Bronchial epithelial cell (primary cell): ENCODE results near the gene SALL4. TPM values are rescaled to one million over a fixed set of nuclear protein-coding genes. Genes with fewer than 3 reads are reported as not detected.
A peak's percentile ranks its signal among the peaks of the same experiment; 100 is the strongest.

Experiments
- DNase-seq: peaks from one replicate; pipeline ENCODE4 v3.0.0-alpha.2; 2010; ENCODE audit warnings: low read depth
- FAIRE-seq: peaks from 2 replicates; lab custom pipeline; 2011; peaks lifted over from hg19 to GRCh38; lab: Jason Lieb, UNC
- H3K27me3 ChIP-seq: 2 replicates; pipeline ENCODE4 v1.5.1; 2011; ENCODE audit warnings: low read length; ENCODE audit not compliant: control insufficient read depth, insufficient read depth
- H3K36me3 ChIP-seq: 2 replicates; pipeline ENCODE4 v1.5.1; 2011; ENCODE audit warnings: low read length; ENCODE audit not compliant: control insufficient read depth, insufficient read depth
- H3K4me3 ChIP-seq: 2 replicates; pipeline ENCODE4 v1.5.1; 2011; ENCODE audit warnings: mild to moderate bottlenecking, low read depth, low read length, control low read depth
- total RNA-seq: library from RNA; depleted of rRNA; stranded (reverse); fragments of >200 nt; gene quantifications from 2 replicates; pipeline ENCODE4 v1.2.1, GENCODE V29; 2014
- TF ChIP-seq, protein P1 (sequence below): IDR thresholded peaks from 2 replicates; pipeline ENCODE4 v1.5.1; 2011; ENCODE audit warnings: mild to moderate bottlenecking, moderate library complexity, low read length, control low read depth, inconsistent platforms; ENCODE audit not compliant: insufficient read depth, severe bottlenecking

The SALL4 gene
- total RNA-seq, 1 donor from 2014 or later, result 0.26 TPM

DNA sequence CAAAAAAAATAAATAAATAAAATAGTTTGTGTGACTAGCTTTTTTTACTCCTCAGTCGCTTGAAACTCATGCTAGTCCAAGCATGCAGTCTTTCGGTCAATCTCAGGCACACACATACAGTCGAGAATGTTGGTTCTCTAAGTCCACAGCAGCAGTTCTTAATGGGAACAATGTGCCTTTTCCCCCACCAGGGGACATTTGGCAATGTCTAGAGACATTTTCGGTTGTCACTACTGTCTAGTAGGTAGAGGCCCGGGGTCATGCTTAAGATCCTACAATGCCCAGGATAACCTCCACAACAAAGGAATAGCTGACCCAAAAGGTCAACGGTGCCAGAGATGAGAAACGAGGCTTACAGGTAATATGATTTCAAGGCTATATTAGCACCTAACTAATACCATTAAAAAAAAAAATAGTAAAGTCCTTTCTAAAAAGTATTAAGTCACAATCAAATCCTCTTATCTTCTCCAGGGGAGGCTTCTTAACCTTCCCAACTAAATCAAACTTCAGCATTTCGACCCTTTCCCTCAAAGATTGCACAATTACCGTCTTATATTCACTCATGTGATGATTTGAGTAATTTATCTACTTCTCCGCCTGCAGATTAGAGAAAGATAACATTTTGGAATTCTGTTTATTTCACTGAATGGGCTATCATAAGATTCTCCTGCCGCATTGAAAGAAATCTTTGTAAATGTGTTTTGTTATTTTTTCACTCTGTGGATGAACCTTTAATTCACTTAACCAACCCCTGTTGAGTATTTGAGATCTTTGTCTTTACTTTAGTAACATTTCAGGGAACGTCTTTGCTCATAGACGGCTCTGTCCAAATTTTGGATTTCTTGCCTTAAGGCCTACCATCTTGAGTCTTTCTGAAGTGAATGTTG, 8.1 kb upstream of the SALL4 start:
- DNase-seq (no peak), FAIRE-seq (no peak)
- Histone ChIP-seq H3K27me3 (no peaks in the 10 kb centered on the region), H3K36me3 (no peaks in the 10 kb centered on the region), H3K4me3 (no peak overlapping the region)
- TF ChIP-seq, protein P1, sequence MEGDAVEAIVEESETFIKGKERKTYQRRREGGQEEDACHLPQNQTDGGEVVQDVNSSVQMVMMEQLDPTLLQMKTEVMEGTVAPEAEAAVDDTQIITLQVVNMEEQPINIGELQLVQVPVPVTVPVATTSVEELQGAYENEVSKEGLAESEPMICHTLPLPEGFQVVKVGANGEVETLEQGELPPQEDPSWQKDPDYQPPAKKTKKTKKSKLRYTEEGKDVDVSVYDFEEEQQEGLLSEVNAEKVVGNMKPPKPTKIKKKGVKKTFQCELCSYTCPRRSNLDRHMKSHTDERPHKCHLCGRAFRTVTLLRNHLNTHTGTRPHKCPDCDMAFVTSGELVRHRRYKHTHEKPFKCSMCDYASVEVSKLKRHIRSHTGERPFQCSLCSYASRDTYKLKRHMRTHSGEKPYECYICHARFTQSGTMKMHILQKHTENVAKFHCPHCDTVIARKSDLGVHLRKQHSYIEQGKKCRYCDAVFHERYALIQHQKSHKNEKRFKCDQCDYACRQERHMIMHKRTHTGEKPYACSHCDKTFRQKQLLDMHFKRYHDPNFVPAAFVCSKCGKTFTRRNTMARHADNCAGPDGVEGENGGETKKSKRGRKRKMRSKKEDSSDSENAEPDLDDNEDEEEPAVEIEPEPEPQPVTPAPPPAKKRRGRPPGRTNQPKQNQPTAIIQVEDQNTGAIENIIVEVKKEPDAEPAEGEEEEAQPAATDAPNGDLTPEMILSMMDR, result no peak

DNA sequence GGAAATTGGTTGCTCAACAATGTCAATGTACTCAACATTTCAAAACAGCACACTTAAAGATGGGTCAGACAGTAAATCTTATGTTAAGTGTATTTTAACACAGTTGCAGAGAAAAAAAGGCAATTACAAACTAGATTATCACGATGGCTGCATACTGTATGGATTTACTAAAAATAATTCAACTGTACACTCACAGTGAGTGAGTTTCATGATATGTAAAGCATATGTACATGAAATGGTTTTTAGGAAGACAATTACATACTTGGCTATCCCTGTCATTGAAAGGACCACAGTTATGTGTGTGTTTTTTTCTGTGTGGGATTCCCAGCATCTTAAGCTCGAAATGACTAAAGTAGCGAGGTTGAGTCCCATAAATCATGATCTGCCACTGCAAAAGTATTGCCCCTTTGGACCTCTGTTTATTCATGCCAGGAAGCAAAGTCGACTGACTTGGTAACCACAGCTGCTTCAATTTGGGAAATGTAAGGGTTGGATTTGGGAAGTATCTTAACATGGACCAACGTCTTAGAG, 5.5 kb upstream of the SALL4 start:
- DNase-seq, result no peak
- FAIRE-seq, result no peak
- no peaks in the 10 kb centered on the region for H3K27me3 ChIP-seq
- H3K36me3 ChIP-seq, result no peaks in the 10 kb centered on the region
- H3K4me3 ChIP-seq, result no peak overlapping the region
- TF ChIP-seq, protein P1, result no peak

DNA sequence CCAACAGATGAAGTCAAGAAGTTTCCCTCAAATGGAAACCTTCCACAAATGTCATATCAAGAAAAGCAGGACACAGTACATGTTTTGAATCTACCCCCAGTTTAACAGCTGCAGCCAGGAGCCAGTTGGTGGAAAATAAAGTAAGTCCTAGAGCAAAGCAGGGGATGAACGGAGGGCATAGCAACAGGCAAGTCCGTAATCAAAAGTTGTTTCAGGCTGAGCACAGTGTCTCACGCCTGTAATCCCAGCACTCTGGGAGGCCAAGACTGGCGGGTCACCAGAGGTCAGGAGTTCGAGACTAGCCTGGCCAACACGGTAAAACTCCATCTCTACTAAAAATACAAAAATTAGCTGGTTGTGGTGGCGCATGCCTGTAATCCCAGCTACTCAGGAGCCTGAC, 2.4 kb upstream of the SALL4 start:
- DNase-seq, result no peak
- Histone ChIP-seq H3K27me3 (peaks cover 11% of the 10 kb centered on the region), H3K36me3 (no peaks in the 10 kb centered on the region), H3K4me3 (no peak overlapping the region)
- no peak for FAIRE-seq
- TF ChIP-seq, protein P1, result no peak

DNA sequence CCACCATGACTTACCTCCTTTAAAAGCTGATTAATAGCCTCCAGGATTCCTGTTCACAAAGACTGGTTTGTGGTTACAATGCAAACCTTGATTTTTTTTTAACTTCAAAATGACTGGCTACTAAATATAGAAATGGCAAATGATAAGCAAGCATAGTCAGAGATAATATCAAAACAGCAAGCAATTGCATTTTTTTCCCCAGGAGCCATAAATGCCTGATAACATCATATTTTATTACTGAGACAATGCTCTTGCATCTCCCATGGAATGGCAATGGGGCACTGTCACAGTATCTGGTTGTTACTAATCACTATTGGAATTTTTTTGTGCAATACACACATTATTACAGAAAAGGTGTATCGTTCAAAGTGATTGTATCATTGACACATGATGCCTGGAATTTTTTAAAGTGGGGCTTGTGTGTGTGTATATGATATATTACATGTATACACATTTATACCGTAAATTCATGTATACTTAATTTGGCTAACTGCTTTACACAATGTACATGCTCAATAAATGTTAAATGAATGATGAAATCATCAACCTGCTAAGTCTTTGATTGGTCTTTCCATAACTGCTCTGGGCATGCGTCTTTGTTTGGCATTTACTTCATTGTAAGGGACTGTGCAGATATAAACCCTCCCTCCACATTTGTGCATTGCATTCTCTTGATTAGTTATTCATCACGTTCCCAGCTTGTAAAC, 980 bp upstream of the SALL4 start:
- H3K27me3 ChIP-seq, result peaks cover 20% of the 10 kb centered on the region
- TF ChIP-seq, protein P1, result no peak
- no peak overlapping the region for H3K4me3 ChIP-seq
- DNase-seq, result peak; percentile 21
- H3K36me3 ChIP-seq, result no peaks in the 10 kb centered on the region
- FAIRE-seq, result no peak

DNA sequence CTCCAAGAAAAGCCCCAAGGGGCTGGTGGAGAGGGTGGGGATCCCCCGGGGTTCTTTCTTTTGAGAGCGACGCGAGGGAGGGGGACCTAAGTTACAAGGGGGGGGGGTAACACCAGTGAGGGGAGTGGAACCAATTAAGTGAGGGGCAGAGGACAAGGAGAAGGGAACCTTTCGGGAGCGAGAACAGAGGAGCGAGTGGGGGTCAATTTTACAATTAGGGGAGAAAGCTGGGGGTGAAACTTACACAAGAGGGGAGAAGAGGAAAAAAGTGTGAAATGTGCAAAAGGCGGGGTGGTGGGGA, 548 bp downstream of the SALL4 start:
- Histone ChIP-seq H3K4me3 (no peak overlapping the region), H3K27me3 (peaks cover 22% of the 10 kb centered on the region), H3K36me3 (no peaks in the 10 kb centered on the region)
- no peak for FAIRE-seq
- DNase-seq, result no peak
- TF ChIP-seq, protein P1, result no peak
